Measurements from ENCODE around the gene STIL.

STIL gene

DNA sequence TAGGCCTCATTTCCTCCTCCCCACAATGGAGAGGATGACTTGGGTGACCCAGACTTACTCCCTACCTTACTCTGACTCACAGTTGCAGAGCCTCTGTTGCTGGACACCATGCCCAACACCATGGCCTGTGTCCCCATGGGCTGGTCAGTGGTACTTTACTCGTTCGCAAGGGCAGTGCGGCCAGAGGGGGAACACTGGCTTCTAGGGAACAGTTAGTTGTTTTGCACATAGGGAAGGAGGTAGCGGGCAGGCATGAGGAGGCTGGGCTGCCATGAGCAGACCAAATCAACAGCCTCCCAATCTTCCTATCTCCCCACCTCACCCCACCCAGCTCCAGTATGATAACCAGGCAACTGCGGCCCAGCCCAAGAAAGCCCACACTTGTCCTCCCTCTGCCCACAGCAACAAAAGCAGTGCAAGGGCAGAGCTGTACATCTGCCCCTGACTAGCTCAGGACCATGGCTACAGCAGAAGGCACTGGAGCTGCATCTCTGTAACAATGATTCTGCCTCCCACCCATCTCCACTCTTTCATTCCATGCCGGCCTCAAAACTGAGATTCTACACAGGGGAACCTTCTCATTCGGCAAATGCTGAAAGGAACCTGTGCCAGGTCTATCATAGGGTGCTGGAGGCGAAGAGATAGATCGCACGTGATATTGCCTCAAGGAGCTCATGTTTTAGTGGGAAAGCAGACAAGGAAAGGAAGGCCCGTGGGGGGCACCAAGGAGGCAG, 100.5 kb downstream of the STIL start:
- no peak for DNase-seq (ENCODE audit: low spot score)

GRCh38 chr1:47212636-47213229, 101.2 kb downstream of the STIL start:
- in situ Hi-C loops (cut with MboI; ENCODE audit: low pct_unique_long_range_greater_than_20kb, low sequenced_read_pairs, unreplicated experiment): no loop called here
- no peak for TF ChIP-seq CTCF (IDR thresholded peaks at IDR 0.05; ENCODE audit: extremely low read depth, insufficient read depth, missing control alignments)
- no peak for DNase-seq (ENCODE audit: low spot score)

More for the DNA sequence above, 100.5 kb downstream of the STIL start:
- in situ Hi-C loops (cut with MboI; ENCODE audit: low pct_unique_long_range_greater_than_20kb, low sequenced_read_pairs, unreplicated experiment): no loop called here
- no peak for TF ChIP-seq CTCF (IDR thresholded peaks at IDR 0.05; ENCODE audit: extremely low read depth, insufficient read depth, missing control alignments)

DNA sequence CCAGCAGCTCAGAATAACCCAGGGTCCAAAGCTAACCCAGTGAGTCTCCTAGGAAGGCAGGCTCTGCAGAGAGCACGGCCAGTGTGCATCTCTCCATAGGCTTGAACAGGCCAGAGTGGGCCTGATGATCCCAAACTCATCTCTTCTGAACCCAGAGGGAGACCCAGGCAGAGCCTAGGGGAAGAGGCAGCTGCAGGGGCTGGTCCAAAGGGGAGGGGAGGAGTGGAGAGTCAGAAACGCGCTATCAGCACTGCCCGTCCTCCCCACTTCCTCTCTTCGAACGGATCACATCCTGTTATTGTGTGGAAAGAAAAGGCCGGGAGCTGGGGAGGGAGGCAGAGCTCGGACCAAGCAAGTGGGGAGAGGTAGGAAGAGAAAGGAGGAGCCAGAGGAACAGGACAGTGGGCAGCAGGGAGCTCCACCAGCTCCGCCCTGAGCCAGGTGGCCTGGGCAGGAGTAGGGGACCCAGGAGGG, 102.1 kb downstream of the STIL start:
- TF ChIP-seq CTCF (IDR thresholded peaks at IDR 0.05; ENCODE audit: extremely low read depth, insufficient read depth, missing control alignments): no peak
- DNase-seq (ENCODE audit: low spot score): no peak
- in situ Hi-C loops (cut with MboI; ENCODE audit: low pct_unique_long_range_greater_than_20kb, low sequenced_read_pairs, unreplicated experiment): no loop called here

DNA sequence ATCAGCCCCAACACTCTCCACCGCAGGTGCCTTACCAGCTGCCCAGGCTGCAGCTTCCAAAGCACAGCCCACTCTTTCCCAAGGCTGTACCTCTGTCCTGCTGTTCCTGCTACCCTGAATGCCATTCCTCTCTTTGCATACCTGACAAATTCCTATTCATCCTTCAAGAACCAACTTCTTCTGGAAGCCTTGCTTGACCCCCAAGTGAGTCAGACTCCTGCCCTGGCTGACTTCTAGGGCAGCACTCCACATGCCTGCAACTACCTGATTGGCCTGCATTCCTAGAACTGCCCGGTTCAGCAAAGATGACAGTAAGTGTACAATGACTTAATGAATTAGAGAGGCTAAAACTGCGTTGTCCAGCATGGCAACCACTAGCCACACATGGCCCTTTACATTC, 103.3 kb downstream of the STIL start:
- no peak for TF ChIP-seq CTCF (IDR thresholded peaks at IDR 0.05; ENCODE audit: extremely low read depth, insufficient read depth, missing control alignments)
- in situ Hi-C loops (cut with MboI; ENCODE audit: low pct_unique_long_range_greater_than_20kb, low sequenced_read_pairs, unreplicated experiment): no loop called here
- DNase-seq (ENCODE audit: low spot score): no peak

DNA sequence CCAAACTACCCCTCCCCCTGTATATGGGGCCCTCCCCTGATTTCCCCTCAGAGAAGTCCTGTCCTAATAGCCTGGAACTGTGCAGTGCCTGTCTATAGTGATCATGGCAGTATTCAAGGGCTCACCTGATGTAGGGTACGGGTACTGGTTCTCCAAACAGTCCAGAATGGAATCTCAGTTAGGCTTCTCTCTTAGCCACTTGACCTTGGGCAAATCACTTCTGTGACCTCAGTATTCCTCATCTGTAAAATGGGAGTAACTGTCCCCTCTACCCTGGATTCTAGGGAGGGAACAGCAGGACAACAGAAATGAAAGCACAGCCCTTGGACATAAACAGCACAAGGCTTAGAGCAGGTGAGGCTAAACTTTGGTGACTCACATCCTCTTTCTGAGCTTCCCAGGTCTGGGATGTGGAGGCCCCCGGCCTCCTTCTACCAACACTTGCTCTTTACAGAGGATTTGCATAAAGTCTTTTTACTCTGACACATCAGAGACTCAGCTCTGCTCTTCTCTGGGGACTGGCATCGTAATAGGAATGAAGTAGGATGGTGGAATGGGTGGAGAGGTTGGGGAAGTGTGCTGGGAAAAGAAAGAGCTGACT, 104.1 kb downstream of the STIL start:
- in situ Hi-C loops (cut with MboI; ENCODE audit: low pct_unique_long_range_greater_than_20kb, low sequenced_read_pairs, unreplicated experiment): no loop called here
- no peak for TF ChIP-seq CTCF (IDR thresholded peaks at IDR 0.05; ENCODE audit: extremely low read depth, insufficient read depth, missing control alignments)
- no peak for DNase-seq (ENCODE audit: low spot score)

DNA sequence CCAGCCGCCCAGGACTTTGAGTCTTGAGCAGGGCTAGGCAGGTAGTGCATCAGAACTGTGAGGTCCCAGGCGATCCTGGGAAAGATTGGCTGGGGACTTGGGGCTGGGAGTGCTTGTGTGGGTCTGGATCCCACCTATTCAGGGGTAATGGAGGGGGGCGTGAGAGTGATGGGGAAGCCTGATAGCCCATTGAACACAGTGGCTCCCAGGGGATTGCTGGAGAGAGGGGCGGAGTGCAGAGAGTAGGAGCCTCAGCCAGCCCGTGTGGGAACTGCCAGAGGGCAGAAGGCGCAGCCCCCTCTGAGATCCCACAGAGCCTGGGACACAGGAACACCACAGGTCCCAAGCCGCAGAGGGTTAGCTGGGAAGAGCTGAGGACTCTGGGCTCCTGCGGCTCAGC, 104.9 kb downstream of the STIL start:
- in situ Hi-C loops (cut with MboI; ENCODE audit: low pct_unique_long_range_greater_than_20kb, low sequenced_read_pairs, unreplicated experiment): no loop called here
- TF ChIP-seq CTCF (IDR thresholded peaks at IDR 0.05; ENCODE audit: extremely low read depth, insufficient read depth, missing control alignments): no peak
- DNase-seq (ENCODE audit: low spot score): no peak
